GM12878 (cell line): Measurements from ENCODE around the gene FBXL5. TPM values are rescaled to one million over a fixed set of nuclear protein-coding genes. Genes with fewer than 3 reads are reported as not detected.

ENCODE experiments used
- ATF7 ChIP-seq: fragments of 450-650 bp; IDR thresholded peaks from 2 replicates; pipeline ENCODE4 v1.6.1; 2016; ENCODE audit warnings: low read depth, mild to moderate bottlenecking
- BHLHE40 ChIP-seq, 2 experiments: fragments of 450-650 bp in 1 of 2; IDR thresholded peaks; 2 replicates each; pipeline ENCODE4 v1.6.1; 2011 to 2017; ENCODE audit warnings: low read depth in 2 of 2, borderline replicate concordance in 1 of 2, improper control_type of control experiment in 1 of 2, low read length in 1 of 2, mild to moderate bottlenecking in 1 of 2
- CHD1 ChIP-seq: IDR thresholded peaks from 2 replicates; pipeline ENCODE4 v1.6.1; 2012; ENCODE audit warnings: low read depth, low read length, improper control_type of control experiment
- CREB1 ChIP-seq: IDR thresholded peaks from 2 replicates; pipeline ENCODE4 v1.6.1; 2012; ENCODE audit warnings: low read depth, mild to moderate bottlenecking, inconsistent platforms
- E4F1 ChIP-seq: fragments of 450-650 bp; IDR thresholded peaks from 2 replicates; pipeline ENCODE4 v1.6.1; 2018; ENCODE audit warnings: borderline replicate concordance, mild to moderate bottlenecking; ENCODE audit not compliant: partially characterized antibody
- EGR1 ChIP-seq, 2 experiments: IDR thresholded peaks; 1 replicate in 1 of 2; 2 replicates in 1 of 2; pipeline ENCODE4 v1.6.1; 2011 to 2012; ENCODE audit warnings: low read depth in 2 of 2, low read length in 2 of 2, borderline replicate concordance in 1 of 2, mild to moderate bottlenecking in 1 of 2, moderate library complexity in 1 of 2
- KAT2A ChIP-seq: conservative IDR thresholded peaks from 2 replicates; pipeline ENCODE4 v1.6.1; 2011; ENCODE audit warnings: low read depth, low read length; ENCODE audit not compliant: control insufficient read depth
- LARP7 ChIP-seq: fragments of 450-650 bp; IDR thresholded peaks from 2 replicates; pipeline ENCODE4 v1.6.1; 2017; ENCODE audit warnings: mild to moderate bottlenecking
- NBN ChIP-seq: fragments of 450-650 bp; IDR thresholded peaks from 2 replicates; pipeline ENCODE4 v1.6.1; 2016
- NR2F1 ChIP-seq: fragments of 450-650 bp; conservative IDR thresholded peaks from 2 replicates; pipeline ENCODE4 v1.6.1; 2017; ENCODE audit warnings: mild to moderate bottlenecking
- PAX8 ChIP-seq: fragments of 450-650 bp; IDR thresholded peaks from 2 replicates; pipeline ENCODE4 v1.6.1; 2017; ENCODE audit warnings: mild to moderate bottlenecking, moderate library complexity
- PKNOX1 ChIP-seq: fragments of 450-650 bp; IDR thresholded peaks from 2 replicates; pipeline ENCODE4 v1.6.1; 2016; ENCODE audit warnings: mild to moderate bottlenecking
- RB1 ChIP-seq: fragments of 450-650 bp; formaldehyde crosslinking; IDR thresholded peaks from 2 replicates; pipeline ENCODE4 v1.6.1; 2017; ENCODE audit warnings: mild to moderate bottlenecking, borderline replicate concordance
- RBBP5 ChIP-seq: fragments of 200-600 bp; sonication (generic); conservative IDR thresholded peaks from 2 replicates; pipeline ENCODE4 v1.6.1; 2016
- RFX5 ChIP-seq: IDR thresholded peaks from 2 replicates; pipeline ENCODE4 v1.6.1; 2011; ENCODE audit warnings: low read depth, low read length, improper control_type of control experiment
- SKIL ChIP-seq: fragments of 450-650 bp; IDR thresholded peaks from 2 replicates; pipeline ENCODE4 v1.6.1; 2017; ENCODE audit warnings: mild to moderate bottlenecking, low read depth, inconsistent platforms; ENCODE audit not compliant: poor library complexity, severe bottlenecking
- SREBF1 ChIP-seq: IDR thresholded peaks from 2 replicates; pipeline ENCODE4 v1.6.1; 2012; ENCODE audit warnings: mild to moderate bottlenecking, low read length
- SRF ChIP-seq, 2 experiments: IDR thresholded peaks; 2 replicates each; pipeline ENCODE4 v1.6.1; 2011; ENCODE audit warnings: low read depth in 2 of 2, low read length in 2 of 2, mild to moderate bottlenecking in 1 of 2, moderate library complexity in 1 of 2
- STAT3 ChIP-seq: IDR thresholded peaks from 2 replicates; pipeline ENCODE4 v1.6.1; 2011; ENCODE audit warnings: low read depth, low read length, improper control_type of control experiment
- TAF1 ChIP-seq: IDR thresholded peaks from 2 replicates; pipeline ENCODE4 v1.6.1; 2011; ENCODE audit warnings: mild to moderate bottlenecking, low read depth, low read length, borderline replicate concordance
- TBL1XR1 ChIP-seq: IDR thresholded peaks from 2 replicates; pipeline ENCODE4 v1.6.1; 2012; ENCODE audit warnings: low read depth, low read length, improper control_type of control experiment
- TCF7 ChIP-seq: IDR thresholded peaks from 2 replicates; pipeline ENCODE4 v1.6.1; 2014; ENCODE audit warnings: antibody characterized with exemption, borderline replicate concordance
- WRNIP1 ChIP-seq: IDR thresholded peaks from 2 replicates; pipeline ENCODE4 v1.6.1; 2011; ENCODE audit warnings: low read depth, low read length, improper control_type of control experiment, borderline replicate concordance
- ZNF207 ChIP-seq: fragments of 450-650 bp; IDR thresholded peaks from 2 replicates; pipeline ENCODE4 v1.6.1; 2014; ENCODE audit warnings: antibody characterized with exemption, mild to moderate bottlenecking, borderline replicate concordance
- ZNF274 ChIP-seq: IDR thresholded peaks from one replicate; pipeline ENCODE4 v1.8.0; 2011; ENCODE audit not compliant: insufficient read length, insufficient read depth
- ZNF384 ChIP-seq: IDR thresholded peaks from 2 replicates; pipeline ENCODE4 v1.6.1; 2012; ENCODE audit warnings: low read depth, mild to moderate bottlenecking, low read length, improper control_type of control experiment, borderline replicate concordance
- polyA plus RNA-seq, 11 experiments: library from polyadenylated mRNA; depleted of rRNA in 4 of 11; unstranded in 6 of 11; stranded (reverse) in 5 of 11; fragments of >200 nt; fragmentation: Nextera tagmentation in 4 of 11; fragmentation: Illumina TruSeq in 1 of 11; extraction: Ambion mirVana in 4 of 11; extraction: Trizol in 1 of 11; gene quantifications; 1 replicate in 1 of 11; 2 replicates in 10 of 11; pipeline versions ENCODE4 v1.2.1 to v1.2.3, GENCODE V29; 2011 to 2016; ENCODE audit warnings: inconsistent platforms in 2 of 11, missing spikeins in 2 of 11, low read depth in 1 of 11
- total RNA-seq, 4 experiments: library from RNA; depleted of rRNA in 3 of 4; stranded (reverse); fragments of >200 nt in 3 of 4; fragmentation: Illumina TruSeq in 1 of 4; extraction: Trizol in 1 of 4; gene quantifications; 2 replicates each; pipeline versions ENCODE4 v1.2.1 to v1.2.3, GENCODE V29; 2013 to 2021

Gene FBXL5
- total and polyA plus RNA-seq, 10 of the 15 experiments (the other 5 are each of a cell fraction or from before 2014, with no cell fraction given) = 10.1 to 46.2 (median 32.7) TPM

DNA sequence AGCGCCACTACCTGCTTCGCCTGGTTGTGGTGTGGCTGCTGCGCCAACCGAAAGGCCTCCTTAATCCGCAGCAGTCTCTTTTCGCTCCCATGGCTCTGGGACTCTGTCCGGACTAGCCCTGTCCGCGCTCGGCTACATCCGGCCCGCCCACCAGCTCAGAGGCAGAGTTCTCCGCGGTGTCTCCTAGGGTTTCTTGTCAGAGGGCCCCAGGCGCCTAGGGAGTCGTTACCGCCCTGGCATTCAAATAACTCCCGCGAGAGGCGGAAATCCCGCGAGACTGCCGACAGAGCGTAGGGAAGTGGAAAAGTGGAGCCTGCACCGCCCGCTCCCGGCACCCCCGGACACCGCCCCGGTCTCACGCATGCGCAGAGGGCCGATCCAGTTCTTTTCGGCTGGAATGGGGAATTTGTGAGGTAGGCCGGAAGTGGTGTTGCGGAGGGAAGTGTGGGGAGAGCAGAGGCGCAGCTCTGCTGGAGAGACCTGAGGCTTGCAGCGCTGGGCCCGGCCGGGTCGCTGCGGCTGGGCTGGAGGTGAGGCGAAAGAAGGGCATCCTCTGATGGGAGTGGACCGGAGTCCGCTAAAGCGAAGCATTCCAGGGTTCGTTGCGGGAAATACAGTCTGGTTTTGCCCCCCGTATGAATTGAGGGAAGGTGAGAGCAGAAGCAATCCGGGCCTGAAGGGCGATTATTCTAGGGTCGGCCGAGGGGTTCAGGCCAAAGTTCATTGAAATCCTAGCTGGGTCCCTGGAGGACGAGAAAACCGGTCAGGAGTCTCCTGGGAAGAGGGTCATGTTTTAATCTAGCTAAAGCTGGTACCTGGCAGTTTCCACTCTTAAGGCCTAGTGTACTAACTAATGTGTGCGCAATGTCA, 26.4 kb upstream of the FBXL5 start, which contains the start of gene FAM200B (continued):
- TF ChIP-seq TAF1 (no peak; the same call in 1 of the 2 replicates), E4F1 (peak; percentile 47), RFX5 (no peak), PKNOX1 (peak; percentile 76), SREBF1 (no peak), RBBP5 (no peak), BHLHE40 (IDR thresholded peaks at IDR 0.05; ENCODE audit: borderline replicate concordance in 1 of 2, low read depth in 2 of 2, low read length in 1 of 2) (peak; percentile 4 to 35; a peak in 1 of 4 replicates), RB1 (0 out of 2 replicates have a peak, but pooled peaks have one; percentile 14), NBN (peak; percentile 84; the same call in 1 of the 2 replicates), ATF7 (no peak), SKIL (peak; percentile 17), STAT3 (no peak), SRF (IDR thresholded peaks at IDR 0.05; ENCODE audit: low read depth in 2 of 2, low read length in 2 of 2) (0 out of 4 replicates have a peak, but pooled peaks of 1 of the 2 experiments have one; percentile 9), EGR1 (IDR thresholded peaks at IDR 0.05; ENCODE audit: borderline replicate concordance in 1 of 2, low read depth in 2 of 2, low read length in 2 of 2) (peak in 1 of 2 experiments; percentile 49; a peak in 1 of 3 replicates), ZNF274 (no peak), TBL1XR1 (0 out of 2 replicates have a peak, but pooled peaks have one; percentile 51), CREB1 (peak; percentile 67; the same call in 1 of the 2 replicates), KAT2A (no peak), NR2F1 (0 out of 2 replicates have a peak, but pooled peaks have one; percentile 31), ZNF207 (peak; percentile 61; the same call in 1 of the 2 replicates), LARP7 (0 out of 2 replicates have a peak, but pooled peaks have one; percentile 70), WRNIP1 (no peak), TCF7 (no peak), CHD1 (peak; percentile 11; the same call in 1 of the 2 replicates), ZNF384 (no peak), PAX8 (no peak)
